A549 (cell line): Measurements from ENCODE around the gene CASP4.

Source experiments
- CBX8 ChIP-seq: fragments of 200-600 bp; sonication (generic); IDR thresholded peaks from 2 replicates; pipeline ENCODE4 v1.6.1; 2016
- EP300 ChIP-seq, 2 experiments: fragments of >200 bp; sonication (Bioruptor Twin); formaldehyde crosslinking; IDR thresholded peaks; 2 replicates in 1 of 2; 3 replicates in 1 of 2; pipeline ENCODE4 v1.6.1; 2016 to 2017
- MYC ChIP-seq: IDR thresholded peaks from 2 replicates; pipeline ENCODE4 v1.6.1; 2012; ENCODE audit warnings: mild to moderate bottlenecking, inconsistent platforms, low read length, improper control_type of control experiment, borderline replicate concordance
- RNF2 ChIP-seq: fragments of 200-600 bp; sonication (generic); IDR thresholded peaks from 2 replicates; pipeline ENCODE4 v1.6.1; 2016; ENCODE audit warnings: low read depth, mild to moderate bottlenecking, antibody characterized with exemption, moderate library complexity, borderline replicate concordance
- TF ChIP-seq, protein P1 (sequence below): fragments of 200-600 bp; sonication (generic); IDR thresholded peaks from 2 replicates; pipeline ENCODE4 v1.6.1; 2016; ENCODE audit warnings: antibody characterized with exemption, mild to moderate bottlenecking, moderate library complexity
- TF ChIP-seq, protein P2 (sequence below): fragments of >200 bp; sonication (Bioruptor Twin); formaldehyde crosslinking; IDR thresholded peaks from 3 replicates; pipeline ENCODE4 v1.5.1; 2016
- TF ChIP-seq, protein P3 (sequence below): IDR thresholded peaks from 2 replicates; pipeline ENCODE4 v1.6.1; 2012; ENCODE audit warnings: low read depth, borderline replicate concordance

DNA sequence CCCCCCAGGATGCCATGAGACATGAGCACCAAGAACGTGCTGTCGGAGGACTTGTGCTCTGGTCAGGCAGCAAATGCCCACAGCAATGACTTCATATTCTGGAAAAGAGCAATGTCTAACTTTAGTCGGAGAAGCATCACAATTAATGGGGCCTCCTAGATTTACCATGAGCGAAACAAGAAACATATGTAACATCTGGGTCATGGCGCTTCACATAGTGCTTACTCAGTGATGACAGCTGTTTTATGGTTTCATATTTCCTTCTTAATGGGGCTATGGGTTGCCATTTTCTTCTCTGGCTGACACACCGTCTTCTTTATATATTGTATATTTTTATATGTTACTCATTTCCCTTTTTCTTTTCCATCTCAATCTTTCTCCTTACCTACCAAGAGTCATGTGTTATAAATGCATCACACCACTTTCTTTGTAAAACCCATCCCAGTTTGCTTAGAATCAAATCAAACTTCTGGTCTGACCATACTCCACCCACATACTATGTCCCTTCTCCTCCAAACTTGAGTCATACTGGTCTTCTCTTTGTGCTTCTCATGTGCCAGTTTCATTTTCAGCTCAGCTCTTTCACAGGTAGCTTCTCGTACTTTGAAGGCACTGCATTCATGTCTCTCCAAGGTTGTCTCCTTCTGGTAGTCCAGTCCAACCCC, 60.7 kb downstream of the CASP4 start:
- TF ChIP-seq, protein P1, sequence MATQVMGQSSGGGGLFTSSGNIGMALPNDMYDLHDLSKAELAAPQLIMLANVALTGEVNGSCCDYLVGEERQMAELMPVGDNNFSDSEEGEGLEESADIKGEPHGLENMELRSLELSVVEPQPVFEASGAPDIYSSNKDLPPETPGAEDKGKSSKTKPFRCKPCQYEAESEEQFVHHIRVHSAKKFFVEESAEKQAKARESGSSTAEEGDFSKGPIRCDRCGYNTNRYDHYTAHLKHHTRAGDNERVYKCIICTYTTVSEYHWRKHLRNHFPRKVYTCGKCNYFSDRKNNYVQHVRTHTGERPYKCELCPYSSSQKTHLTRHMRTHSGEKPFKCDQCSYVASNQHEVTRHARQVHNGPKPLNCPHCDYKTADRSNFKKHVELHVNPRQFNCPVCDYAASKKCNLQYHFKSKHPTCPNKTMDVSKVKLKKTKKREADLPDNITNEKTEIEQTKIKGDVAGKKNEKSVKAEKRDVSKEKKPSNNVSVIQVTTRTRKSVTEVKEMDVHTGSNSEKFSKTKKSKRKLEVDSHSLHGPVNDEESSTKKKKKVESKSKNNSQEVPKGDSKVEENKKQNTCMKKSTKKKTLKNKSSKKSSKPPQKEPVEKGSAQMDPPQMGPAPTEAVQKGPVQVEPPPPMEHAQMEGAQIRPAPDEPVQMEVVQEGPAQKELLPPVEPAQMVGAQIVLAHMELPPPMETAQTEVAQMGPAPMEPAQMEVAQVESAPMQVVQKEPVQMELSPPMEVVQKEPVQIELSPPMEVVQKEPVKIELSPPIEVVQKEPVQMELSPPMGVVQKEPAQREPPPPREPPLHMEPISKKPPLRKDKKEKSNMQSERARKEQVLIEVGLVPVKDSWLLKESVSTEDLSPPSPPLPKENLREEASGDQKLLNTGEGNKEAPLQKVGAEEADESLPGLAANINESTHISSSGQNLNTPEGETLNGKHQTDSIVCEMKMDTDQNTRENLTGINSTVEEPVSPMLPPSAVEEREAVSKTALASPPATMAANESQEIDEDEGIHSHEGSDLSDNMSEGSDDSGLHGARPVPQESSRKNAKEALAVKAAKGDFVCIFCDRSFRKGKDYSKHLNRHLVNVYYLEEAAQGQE, result no peak
- TF ChIP-seq MYC, result no peak
- TF ChIP-seq CBX8, result no peak
- TF ChIP-seq EP300 (IDR thresholded peaks at IDR 0.05), result no peak
- TF ChIP-seq, protein P2, sequence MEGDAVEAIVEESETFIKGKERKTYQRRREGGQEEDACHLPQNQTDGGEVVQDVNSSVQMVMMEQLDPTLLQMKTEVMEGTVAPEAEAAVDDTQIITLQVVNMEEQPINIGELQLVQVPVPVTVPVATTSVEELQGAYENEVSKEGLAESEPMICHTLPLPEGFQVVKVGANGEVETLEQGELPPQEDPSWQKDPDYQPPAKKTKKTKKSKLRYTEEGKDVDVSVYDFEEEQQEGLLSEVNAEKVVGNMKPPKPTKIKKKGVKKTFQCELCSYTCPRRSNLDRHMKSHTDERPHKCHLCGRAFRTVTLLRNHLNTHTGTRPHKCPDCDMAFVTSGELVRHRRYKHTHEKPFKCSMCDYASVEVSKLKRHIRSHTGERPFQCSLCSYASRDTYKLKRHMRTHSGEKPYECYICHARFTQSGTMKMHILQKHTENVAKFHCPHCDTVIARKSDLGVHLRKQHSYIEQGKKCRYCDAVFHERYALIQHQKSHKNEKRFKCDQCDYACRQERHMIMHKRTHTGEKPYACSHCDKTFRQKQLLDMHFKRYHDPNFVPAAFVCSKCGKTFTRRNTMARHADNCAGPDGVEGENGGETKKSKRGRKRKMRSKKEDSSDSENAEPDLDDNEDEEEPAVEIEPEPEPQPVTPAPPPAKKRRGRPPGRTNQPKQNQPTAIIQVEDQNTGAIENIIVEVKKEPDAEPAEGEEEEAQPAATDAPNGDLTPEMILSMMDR, result no peak
- TF ChIP-seq, protein P3, sequence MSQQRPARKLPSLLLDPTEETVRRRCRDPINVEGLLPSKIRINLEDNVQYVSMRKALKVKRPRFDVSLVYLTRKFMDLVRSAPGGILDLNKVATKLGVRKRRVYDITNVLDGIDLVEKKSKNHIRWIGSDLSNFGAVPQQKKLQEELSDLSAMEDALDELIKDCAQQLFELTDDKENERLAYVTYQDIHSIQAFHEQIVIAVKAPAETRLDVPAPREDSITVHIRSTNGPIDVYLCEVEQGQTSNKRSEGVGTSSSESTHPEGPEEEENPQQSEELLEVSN, result no peak
- no peak for TF ChIP-seq RNF2
